ENCODE results near the gene NEGR1. TPM values are rescaled to one million over a fixed set of nuclear protein-coding genes. Genes with fewer than 3 reads are reported as not detected.

NEGR1 gene
- total RNA-seq, 1 donor: 20.7 TPM

DNA sequence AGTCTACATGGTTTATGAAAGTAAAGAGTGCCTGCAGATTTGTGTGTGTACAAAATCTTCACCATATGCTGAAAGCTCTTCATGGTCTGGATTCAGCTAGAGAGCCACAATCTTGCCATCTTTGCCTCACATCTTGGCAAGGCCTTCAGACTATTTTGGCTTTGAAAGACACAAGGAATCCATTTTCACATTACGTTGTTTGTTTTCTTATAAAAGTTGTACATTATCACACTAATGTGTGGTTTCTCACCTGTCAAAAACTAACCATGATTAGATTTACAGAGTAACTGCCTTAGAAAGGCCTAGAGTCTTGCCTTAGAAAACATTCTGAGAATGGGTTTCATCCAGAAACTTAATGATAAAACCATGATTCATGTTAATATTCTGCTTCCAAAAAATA lies 494.6 kb downstream of the NEGR1 start:
- peak; percentile 58 for DNase-seq (ENCODE audit: low read depth)
- no peak for TF ChIP-seq CTCF (IDR thresholded peaks at IDR 0.05; ENCODE audit: insufficient read depth, low read length)
- no peak overlapping the region for H3K4me3 ChIP-seq (ENCODE audit: low read depth, low read length)

DNA sequence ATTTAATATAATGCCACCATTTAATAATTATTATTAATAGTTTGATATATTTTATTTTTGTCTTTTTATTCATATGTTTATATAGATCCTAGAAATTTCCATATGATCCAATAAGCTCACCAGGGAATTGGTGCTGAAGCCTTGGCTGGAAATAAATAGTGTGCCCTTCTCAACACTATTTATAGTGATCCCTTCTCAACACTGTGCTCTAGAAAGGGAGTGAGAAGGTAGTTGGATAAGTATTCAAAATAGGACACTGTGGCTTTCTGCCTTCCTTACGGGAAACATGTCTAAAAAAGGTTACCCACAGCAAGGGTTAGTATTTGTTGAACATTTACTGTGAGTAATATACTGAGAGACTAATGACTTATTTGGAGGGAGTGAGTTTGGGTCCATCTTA lies 496.1 kb downstream of the NEGR1 start:
- DNase-seq (ENCODE audit: low read depth): no peak
- no peak overlapping the region for H3K4me3 ChIP-seq (ENCODE audit: low read depth, low read length)
- TF ChIP-seq CTCF (IDR thresholded peaks at IDR 0.05; ENCODE audit: insufficient read depth, low read length): no peak

DNA sequence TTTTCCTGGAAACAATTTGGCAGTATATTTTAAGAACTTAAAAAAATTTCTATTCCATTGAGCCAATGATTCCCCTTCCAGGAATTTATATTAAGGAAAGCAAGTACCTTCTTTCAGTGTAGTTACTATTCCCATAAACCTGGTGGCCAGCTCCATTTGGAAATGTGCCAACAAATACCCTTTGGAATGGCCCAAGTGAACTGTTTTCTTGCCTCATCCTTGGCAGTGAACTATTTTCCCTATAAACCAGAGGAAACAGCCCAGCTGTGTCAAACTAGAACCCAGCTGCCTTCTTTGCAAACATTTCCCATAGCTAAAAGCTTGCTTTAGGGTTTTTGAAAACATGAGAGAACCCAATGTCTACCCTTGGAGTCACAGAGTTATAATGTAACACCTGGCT lies 496.9 kb downstream of the NEGR1 start:
- H3K4me3 ChIP-seq (ENCODE audit: low read depth, low read length): no peak overlapping the region
- no peak for TF ChIP-seq CTCF (IDR thresholded peaks at IDR 0.05; ENCODE audit: insufficient read depth, low read length)
- peak; percentile 29 for DNase-seq (ENCODE audit: low read depth)

GRCh38 chr1:71785000-71785399 lies 497.3 kb downstream of the NEGR1 start:
- TF ChIP-seq CTCF (IDR thresholded peaks at IDR 0.05; ENCODE audit: insufficient read depth, low read length): no peak
- H3K4me3 ChIP-seq (ENCODE audit: low read depth, low read length): no peak overlapping the region
- no peak for DNase-seq (ENCODE audit: low read depth)

DNA sequence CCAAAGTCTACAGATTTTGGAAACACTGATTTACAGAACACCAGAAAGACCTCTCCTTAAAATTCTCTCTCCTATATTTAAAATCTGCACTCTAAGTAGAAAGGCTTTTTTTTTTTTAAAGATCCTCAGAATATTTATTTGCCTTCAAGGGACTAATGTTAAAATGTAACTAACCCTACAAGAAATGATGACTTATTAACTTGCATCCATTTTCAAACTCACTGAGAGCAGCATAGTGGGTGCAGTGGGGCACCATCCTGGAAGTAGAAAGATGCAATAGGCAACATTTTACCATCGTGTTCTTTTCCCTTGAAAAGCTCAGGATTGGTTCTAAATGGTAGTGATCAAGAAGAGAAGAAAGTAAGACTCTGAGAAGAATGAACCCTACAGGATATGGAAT lies 498.1 kb downstream of the NEGR1 start:
- no peak overlapping the region for H3K4me3 ChIP-seq (ENCODE audit: low read depth, low read length)
- TF ChIP-seq CTCF (IDR thresholded peaks at IDR 0.05; ENCODE audit: insufficient read depth, low read length): no peak
- no peak for DNase-seq (ENCODE audit: low read depth)

- no peak overlapping the region for H3K4me3 ChIP-seq (ENCODE audit: low read depth, low read length)
- TF ChIP-seq CTCF (IDR thresholded peaks at IDR 0.05; ENCODE audit: insufficient read depth, low read length): no peak
- DNase-seq (ENCODE audit: low read depth): no peak
Measured at GRCh38 chr1:71783071-71783470, 499.3 kb downstream of the NEGR1 start.

DNA sequence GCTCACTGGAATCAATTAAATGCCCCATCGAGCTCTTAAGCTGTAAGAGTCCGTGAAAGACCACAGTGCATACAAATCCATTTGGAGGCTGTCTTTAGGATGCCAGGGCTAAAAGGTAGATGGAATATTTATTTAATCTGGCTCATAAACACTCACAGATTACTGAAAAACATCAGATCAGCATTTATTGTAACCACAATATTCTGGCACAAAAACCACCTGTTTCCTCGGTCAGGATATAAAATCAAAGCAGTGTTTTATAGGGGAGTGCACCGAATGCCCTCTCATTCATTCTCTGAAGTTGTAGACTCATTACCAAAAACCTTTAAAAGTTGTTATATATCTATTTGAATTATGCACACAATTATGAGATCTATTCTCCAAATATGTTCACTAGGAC lies 500.9 kb downstream of the NEGR1 start:
- TF ChIP-seq CTCF (IDR thresholded peaks at IDR 0.05; ENCODE audit: insufficient read depth, low read length): no peak
- no peak overlapping the region for H3K4me3 ChIP-seq (ENCODE audit: low read depth, low read length)
- DNase-seq (ENCODE audit: low read depth): no peak

Data from fibroblast of the aortic adventitia (primary cell).